Gastrocnemius medialis (tissue), 4 donors: ENCODE data around the gene CHRNB4.

Experiments
- POLR2A ChIP-seq, 2 donors: fragments of 450-650 bp; IDR thresholded peaks; one replicate each; pipeline ENCODE4 v1.6.1; 2017; ENCODE audit warnings: antibody characterized with exemption in 2 of 2, mild to moderate bottlenecking in 2 of 2, moderate library complexity in 2 of 2
- TF ChIP-seq, protein P1 (sequence below), 5 experiments: fragments of 450-650 bp in 3 of 5; fragments of 200-600 bp in 2 of 5; sonication (generic) in 2 of 5; IDR thresholded peaks in 4 of 5; conservative IDR thresholded peaks in 1 of 5; 1 replicate in 4 of 5; 2 replicates in 1 of 5; pipeline ENCODE4 v1.5.1; 2016 to 2019; ENCODE audit warnings: antibody characterized with exemption in 5 of 5, mild to moderate bottlenecking in 3 of 5, moderate library complexity in 3 of 5

- TF ChIP-seq, protein P1, sequence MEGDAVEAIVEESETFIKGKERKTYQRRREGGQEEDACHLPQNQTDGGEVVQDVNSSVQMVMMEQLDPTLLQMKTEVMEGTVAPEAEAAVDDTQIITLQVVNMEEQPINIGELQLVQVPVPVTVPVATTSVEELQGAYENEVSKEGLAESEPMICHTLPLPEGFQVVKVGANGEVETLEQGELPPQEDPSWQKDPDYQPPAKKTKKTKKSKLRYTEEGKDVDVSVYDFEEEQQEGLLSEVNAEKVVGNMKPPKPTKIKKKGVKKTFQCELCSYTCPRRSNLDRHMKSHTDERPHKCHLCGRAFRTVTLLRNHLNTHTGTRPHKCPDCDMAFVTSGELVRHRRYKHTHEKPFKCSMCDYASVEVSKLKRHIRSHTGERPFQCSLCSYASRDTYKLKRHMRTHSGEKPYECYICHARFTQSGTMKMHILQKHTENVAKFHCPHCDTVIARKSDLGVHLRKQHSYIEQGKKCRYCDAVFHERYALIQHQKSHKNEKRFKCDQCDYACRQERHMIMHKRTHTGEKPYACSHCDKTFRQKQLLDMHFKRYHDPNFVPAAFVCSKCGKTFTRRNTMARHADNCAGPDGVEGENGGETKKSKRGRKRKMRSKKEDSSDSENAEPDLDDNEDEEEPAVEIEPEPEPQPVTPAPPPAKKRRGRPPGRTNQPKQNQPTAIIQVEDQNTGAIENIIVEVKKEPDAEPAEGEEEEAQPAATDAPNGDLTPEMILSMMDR (IDR thresholded peaks at IDR 0.05 in 4 of 5, conservative IDR thresholded peaks at IDR 0.05 in 1 of 5) = no peak
- no peak for TF ChIP-seq POLR2A (IDR thresholded peaks at IDR 0.05)
Measured at GRCh38 chr15:78676424-78677110, 35.6 kb upstream of the CHRNB4 start.
